NT2/D1 (cell line): ENCODE data around the gene DES.
A peak's percentile ranks its signal among the peaks of the same experiment; 100 is the strongest.

Source experiments
- SUZ12 ChIP-seq: IDR thresholded peaks from 2 replicates; pipeline ENCODE4 v1.6.1; 2011; ENCODE audit not compliant: insufficient read length, insufficient read depth; ENCODE audit errors: extremely low read depth
- YY1 ChIP-seq: IDR thresholded peaks from 2 replicates; pipeline ENCODE4 v1.6.1; 2011; ENCODE audit not compliant: insufficient read length, insufficient read depth

GRCh38 chr2:219433666-219434467 is 15.7 kb downstream of the DES start:
- peak; percentile 51 for TF ChIP-seq YY1
- TF ChIP-seq SUZ12 = no peak
